NCI-H2196 (cell line): ENCODE measurements around the gene SH3D19.
"Not testable (repeated sequence)": the region's sequence is repeated elsewhere in the genome, so short reads cannot be mapped to it uniquely, and the experiment has no call there.

Experiments used
- DNase-seq: peaks from one replicate; lab custom pipeline; 2025; ENCODE audit not compliant: unreplicated experiment; lab: John Stamatoyannopoulos, UW

SH3D19 gene

GRCh38 chr4:151158979-151159378 lies 166.4 kb downstream of the SH3D19 start:
- DNase-seq, result no peak

GRCh38 chr4:151157543-151157942 lies 167.9 kb downstream of the SH3D19 start:
- no peak for DNase-seq

- DNase-seq, result no peak
Observed at GRCh38 chr4:151153585-151153984, 171.8 kb downstream of the SH3D19 start.

- DNase-seq, result no peak
Observed at GRCh38 chr4:151152028-151152427, 173.4 kb downstream of the SH3D19 start.

- DNase-seq, result no peak
Observed at GRCh38 chr4:151150821-151151580, 174.4 kb downstream of the SH3D19 start.

GRCh38 chr4:151148261-151148660 lies 177.1 kb downstream of the SH3D19 start:
- no peak for DNase-seq

GRCh38 chr4:151147000-151147399 lies 178.4 kb downstream of the SH3D19 start:
- DNase-seq, result no peak

GRCh38 chr4:151144329-151145072 lies 180.9 kb downstream of the SH3D19 start:
- no peak for DNase-seq

GRCh38 chr4:151143811-151144210 lies 181.6 kb downstream of the SH3D19 start:
- DNase-seq, result no peak

GRCh38 chr4:151143162-151143561 lies 182.2 kb downstream of the SH3D19 start:
- no peak for DNase-seq

GRCh38 chr4:151142758-151143157 lies 182.6 kb downstream of the SH3D19 start:
- no peak for DNase-seq

GRCh38 chr4:151139814-151140213 lies 185.6 kb downstream of the SH3D19 start:
- no peak for DNase-seq

GRCh38 chr4:151136048-151136447 lies 189.4 kb downstream of the SH3D19 start:
- DNase-seq, result not testable (repeated sequence)

- DNase-seq, result no peak
Observed at GRCh38 chr4:151133311-151133710, 192.1 kb downstream of the SH3D19 start.

- DNase-seq, result no peak
Observed at GRCh38 chr4:151129796-151130195, 195.6 kb downstream of the SH3D19 start.

- peak; percentile 47 for DNase-seq
Observed at GRCh38 chr4:151117371-151117962, 207.9 kb downstream of the SH3D19 start.

- DNase-seq, result no peak
Observed at GRCh38 chr4:151114986-151115385, 210.4 kb downstream of the SH3D19 start.

GRCh38 chr4:151114338-151114737 lies 211.1 kb downstream of the SH3D19 start:
- DNase-seq, result no peak

- DNase-seq, result no peak
Observed at GRCh38 chr4:151110236-151110635, 215.2 kb downstream of the SH3D19 start.

- no peak for DNase-seq
Observed at GRCh38 chr4:151107063-151107462, 218.3 kb downstream of the SH3D19 start.

GRCh38 chr4:151105454-151106032 lies 219.9 kb downstream of the SH3D19 start:
- no peak for DNase-seq

GRCh38 chr4:151104621-151105020 lies 220.8 kb downstream of the SH3D19 start:
- no peak for DNase-seq
